ENCODE results near the gene OR5D13.

The OR5D13 gene, protein sequence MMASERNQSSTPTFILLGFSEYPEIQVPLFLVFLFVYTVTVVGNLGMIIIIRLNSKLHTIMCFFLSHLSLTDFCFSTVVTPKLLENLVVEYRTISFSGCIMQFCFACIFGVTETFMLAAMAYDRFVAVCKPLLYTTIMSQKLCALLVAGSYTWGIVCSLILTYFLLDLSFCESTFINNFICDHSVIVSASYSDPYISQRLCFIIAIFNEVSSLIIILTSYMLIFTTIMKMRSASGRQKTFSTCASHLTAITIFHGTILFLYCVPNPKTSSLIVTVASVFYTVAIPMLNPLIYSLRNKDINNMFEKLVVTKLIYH

DNA sequence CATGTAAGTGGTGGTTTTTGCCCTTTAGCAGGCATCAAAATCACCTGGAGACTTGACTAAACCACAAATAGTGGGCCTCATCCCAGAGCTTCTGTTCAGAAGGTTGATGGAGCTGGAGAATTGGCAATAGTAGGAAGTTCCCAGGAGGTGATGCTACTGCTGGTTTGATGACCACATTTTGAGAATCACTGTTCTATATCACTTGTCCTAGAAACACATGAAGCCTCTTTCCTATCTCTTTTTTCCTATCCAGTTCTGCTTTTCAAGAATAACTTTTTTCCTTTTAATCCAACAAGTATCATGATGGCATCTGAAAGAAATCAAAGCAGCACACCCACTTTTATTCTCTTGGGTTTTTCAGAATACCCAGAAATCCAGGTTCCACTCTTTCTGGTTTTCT lies at the start of gene OR5D13:
TSS of gene OR5D13 (plus strand) at position 301 of the 400 bp plus-strand sequence. CDS start at position 301, 0 bp downstream.
- no peaks in the 10 kb centered on the region for H3K27me3 ChIP-seq (ENCODE audit: insufficient read depth, low read length)
- no peaks in the 10 kb centered on the region for H3K36me3 ChIP-seq (ENCODE audit: insufficient read depth, low read depth, low read length)
- no peak within 1 kb of the TSS for H3K27ac ChIP-seq (ENCODE audit: low read length)
- no peak within 1 kb of the TSS for H3K4me3 ChIP-seq (ENCODE audit: low read length)
- H3K9me3 ChIP-seq (ENCODE audit: insufficient read depth, low read depth, low read length) = peaks cover 92% of the 10 kb centered on the region
- no peaks in the 10 kb centered on the region for H3K4me1 ChIP-seq (ENCODE audit: insufficient read depth, low read length)
- no peak within 1 kb of the TSS for H3K9ac ChIP-seq (ENCODE audit: low read depth, low read length)

DNA sequence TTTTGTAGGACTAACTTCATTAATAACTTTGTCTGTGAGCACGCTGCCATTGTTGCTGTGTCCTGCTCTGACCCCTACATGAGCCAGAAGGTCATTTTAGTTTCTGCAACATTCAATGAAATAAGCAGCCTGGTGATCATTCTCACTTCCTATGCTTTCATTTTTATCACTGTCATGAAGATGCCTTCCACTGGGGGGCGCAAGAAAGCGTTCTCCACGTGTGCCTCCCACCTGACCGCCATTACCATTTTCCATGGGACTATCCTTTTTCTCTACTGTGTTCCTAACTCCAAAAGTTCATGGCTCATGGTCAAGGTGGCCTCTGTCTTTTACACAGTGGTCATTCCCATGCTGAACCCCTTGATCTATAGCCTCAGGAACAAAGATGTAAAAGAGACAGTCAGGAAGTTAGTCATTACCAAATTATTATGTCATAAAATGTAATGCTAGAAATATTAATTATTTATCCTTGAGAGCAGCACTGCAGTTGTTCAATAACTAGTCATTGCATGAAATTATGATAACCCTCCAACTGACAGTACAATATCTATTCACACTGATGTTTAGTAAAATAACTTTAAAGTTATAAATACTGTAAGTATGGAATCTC lies 46.4 kb upstream of the OR5D13 start:
- no peaks in the 10 kb centered on the region for H3K4me1 ChIP-seq (ENCODE audit: insufficient read depth, low read length)
- no peak overlapping the region for H3K4me3 ChIP-seq (ENCODE audit: low read length)
- no peak overlapping the region for H3K27ac ChIP-seq (ENCODE audit: low read length)
- peaks cover 88% of the 10 kb centered on the region for H3K9me3 ChIP-seq (ENCODE audit: insufficient read depth, low read depth, low read length)
- no peaks in the 10 kb centered on the region for H3K27me3 ChIP-seq (ENCODE audit: insufficient read depth, low read length)
- no peak overlapping the region for H3K9ac ChIP-seq (ENCODE audit: low read depth, low read length)
- no peaks in the 10 kb centered on the region for H3K36me3 ChIP-seq (ENCODE audit: insufficient read depth, low read depth, low read length)

DNA sequence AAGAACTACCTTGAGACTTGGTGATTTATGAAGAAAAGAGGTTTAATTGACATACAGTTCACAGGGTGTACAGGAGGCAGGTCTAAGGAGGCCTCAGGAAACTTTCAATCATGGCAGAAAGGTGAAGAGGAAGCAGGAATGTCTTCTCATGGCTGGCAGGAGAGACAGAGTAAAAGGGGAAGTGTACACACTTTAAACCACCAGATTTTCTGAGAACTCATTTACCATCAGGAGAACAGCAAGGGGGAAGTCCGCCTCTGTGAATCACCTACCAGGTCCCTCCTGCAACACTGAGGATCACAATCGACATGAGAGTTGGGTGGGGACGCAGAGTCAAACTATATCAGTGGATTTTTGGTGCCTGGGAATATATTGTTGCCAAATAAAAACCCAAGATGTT lies 40.3 kb upstream of the OR5D13 start:
- H3K27me3 ChIP-seq (ENCODE audit: insufficient read depth, low read length) = no peaks in the 10 kb centered on the region
- no peak overlapping the region for H3K4me3 ChIP-seq (ENCODE audit: low read length)
- no peak overlapping the region for H3K27ac ChIP-seq (ENCODE audit: low read length)
- H3K9ac ChIP-seq (ENCODE audit: low read depth, low read length) = no peak overlapping the region
- H3K4me1 ChIP-seq (ENCODE audit: insufficient read depth, low read length) = no peaks in the 10 kb centered on the region
- H3K36me3 ChIP-seq (ENCODE audit: insufficient read depth, low read depth, low read length) = no peaks in the 10 kb centered on the region
- peaks cover 84% of the 10 kb centered on the region for H3K9me3 ChIP-seq (ENCODE audit: insufficient read depth, low read depth, low read length)

DNA sequence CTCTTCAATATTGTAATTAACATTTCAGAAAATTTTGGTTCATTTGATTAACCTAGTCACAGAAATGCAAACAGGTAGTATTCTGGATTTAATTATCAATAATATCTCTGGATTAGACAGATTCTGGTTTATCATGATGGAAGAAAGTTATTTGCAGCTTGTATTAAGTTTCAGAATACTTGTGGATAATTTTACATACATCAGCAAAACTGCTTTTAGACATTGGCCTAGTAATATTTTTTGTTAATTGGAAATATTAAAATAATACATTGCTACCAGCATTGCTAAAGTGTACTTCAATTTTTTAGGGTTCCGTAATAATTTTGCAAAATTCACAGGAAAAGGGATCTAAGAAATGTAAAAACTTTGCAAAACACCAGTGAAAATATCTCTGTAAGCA lies 18.4 kb downstream of the OR5D13 start:
- Histone ChIP-seq H3K9me3 (ENCODE audit: insufficient read depth, low read depth, low read length) (peaks cover 92% of the 10 kb centered on the region), H3K9ac (ENCODE audit: low read depth, low read length) (no peak overlapping the region), H3K36me3 (ENCODE audit: insufficient read depth, low read depth, low read length) (no peaks in the 10 kb centered on the region), H3K4me1 (ENCODE audit: insufficient read depth, low read length) (no peaks in the 10 kb centered on the region), H3K27ac (ENCODE audit: low read length) (no peak overlapping the region), H3K4me3 (ENCODE audit: low read length) (no peak overlapping the region), H3K27me3 (ENCODE audit: insufficient read depth, low read length) (no peaks in the 10 kb centered on the region)

DNA sequence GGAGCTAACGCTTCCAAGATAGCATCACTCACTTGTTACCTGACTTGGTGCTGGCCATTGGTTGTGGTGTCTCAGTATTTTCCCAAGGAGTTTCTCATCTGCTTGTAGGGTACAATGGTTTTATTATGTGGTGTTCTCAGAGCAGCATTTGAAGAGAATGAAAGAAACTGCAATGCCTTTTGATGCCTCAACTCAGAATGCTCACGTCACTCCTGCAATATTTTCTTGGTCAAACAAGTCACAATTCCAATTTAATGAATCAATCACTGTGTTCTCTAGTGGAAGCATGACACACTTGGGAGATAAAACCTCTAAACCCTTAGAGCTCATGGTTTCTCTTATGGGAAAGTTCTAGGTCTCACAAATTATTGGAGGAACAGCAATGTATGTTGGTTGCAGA lies 20.1 kb downstream of the OR5D13 start:
- Histone ChIP-seq H3K4me1 (ENCODE audit: insufficient read depth, low read length) (no peaks in the 10 kb centered on the region), H3K36me3 (ENCODE audit: insufficient read depth, low read depth, low read length) (no peaks in the 10 kb centered on the region), H3K27ac (ENCODE audit: low read length) (no peak overlapping the region), H3K9me3 (ENCODE audit: insufficient read depth, low read depth, low read length) (peaks cover 90% of the 10 kb centered on the region), H3K9ac (ENCODE audit: low read depth, low read length) (no peak overlapping the region), H3K27me3 (ENCODE audit: insufficient read depth, low read length) (no peaks in the 10 kb centered on the region), H3K4me3 (ENCODE audit: low read length) (no peak overlapping the region)

DNA sequence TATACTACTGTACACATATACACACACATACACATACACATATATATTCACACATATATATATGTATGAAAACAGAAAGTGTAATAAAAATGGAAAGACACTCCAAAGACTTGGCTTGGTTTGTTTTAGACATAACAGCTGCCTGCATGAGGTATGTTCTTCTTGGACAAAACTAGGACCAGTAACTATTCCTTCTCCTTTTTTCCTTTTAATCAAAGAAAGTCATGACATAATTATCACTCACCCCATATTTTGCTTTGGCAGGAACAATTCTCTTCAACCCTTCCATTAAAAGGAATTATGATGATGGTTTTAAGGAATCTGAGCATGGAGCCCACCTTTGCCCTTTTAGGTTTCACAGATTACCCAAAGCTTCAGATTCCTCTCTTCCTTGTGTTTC lies 22.0 kb downstream of the OR5D13 start, which contains the start of gene OR5D14:
TSS of gene OR5D14 (plus strand) at position 301 of the 400 bp plus-strand sequence. CDS start at position 301, 0 bp downstream.
- Histone ChIP-seq H3K9ac (ENCODE audit: low read depth, low read length) (no peak within 1 kb of the TSS), H3K36me3 (ENCODE audit: insufficient read depth, low read depth, low read length) (no peaks in the 10 kb centered on the region), H3K27me3 (ENCODE audit: insufficient read depth, low read length) (no peaks in the 10 kb centered on the region), H3K4me3 (ENCODE audit: low read length) (no peak within 1 kb of the TSS), H3K27ac (ENCODE audit: low read length) (no peak within 1 kb of the TSS), H3K4me1 (ENCODE audit: insufficient read depth, low read length) (no peaks in the 10 kb centered on the region), H3K9me3 (ENCODE audit: insufficient read depth, low read depth, low read length) (peaks cover 94% of the 10 kb centered on the region)

DNA sequence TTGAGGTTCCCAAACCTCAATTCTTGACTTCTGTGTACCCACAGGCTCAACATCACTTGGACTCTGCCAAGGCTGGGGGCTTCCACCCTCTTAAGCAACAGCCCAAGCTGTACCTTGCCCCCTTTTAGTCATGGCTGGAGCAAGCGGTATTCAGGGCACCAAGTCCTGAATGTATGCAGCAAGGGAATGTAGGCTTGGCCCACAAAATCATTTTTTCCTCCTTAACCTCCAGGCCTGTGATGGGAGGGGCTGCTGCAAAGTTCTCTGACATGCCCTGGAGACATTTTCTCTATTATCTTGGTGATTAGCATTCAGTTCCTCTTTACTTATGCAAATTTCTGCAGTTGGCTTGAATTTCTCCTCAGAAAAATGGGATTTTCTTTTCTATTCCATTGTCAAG lies 33.0 kb downstream of the OR5D13 start:
- H3K27me3 ChIP-seq (ENCODE audit: insufficient read depth, low read length) = no peaks in the 10 kb centered on the region
- H3K9me3 ChIP-seq (ENCODE audit: insufficient read depth, low read depth, low read length) = peaks cover 86% of the 10 kb centered on the region
- H3K27ac ChIP-seq (ENCODE audit: low read length) = no peak overlapping the region
- no peak overlapping the region for H3K4me3 ChIP-seq (ENCODE audit: low read length)
- H3K36me3 ChIP-seq (ENCODE audit: insufficient read depth, low read depth, low read length) = no peaks in the 10 kb centered on the region
- no peaks in the 10 kb centered on the region for H3K4me1 ChIP-seq (ENCODE audit: insufficient read depth, low read length)
- H3K9ac ChIP-seq (ENCODE audit: low read depth, low read length) = no peak overlapping the region

DNA sequence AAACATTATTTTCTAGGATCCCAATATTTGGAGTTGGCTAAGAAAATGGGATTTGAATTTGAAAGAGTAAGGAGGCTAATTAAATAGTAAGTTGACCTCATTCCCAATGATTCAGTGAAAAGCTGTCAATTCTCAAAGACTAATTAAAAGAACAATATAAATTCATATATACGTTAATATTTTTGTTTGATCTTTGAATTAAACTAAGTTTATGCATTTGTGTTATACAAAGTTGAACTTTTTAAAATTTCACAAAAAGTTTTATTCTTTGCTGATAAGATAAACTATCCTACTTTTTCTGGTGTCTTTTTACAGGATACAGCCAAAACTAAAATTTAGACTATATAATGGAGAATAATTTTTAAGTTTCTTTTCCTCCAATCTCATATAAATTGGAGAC lies 37.8 kb downstream of the OR5D13 start, which contains the start of gene OR5L1:
TSS of gene OR5L1 (plus strand) at position 301 of the 400 bp plus-strand sequence. CDS start 100 bp downstream, outside the sequence.
- Histone ChIP-seq H3K4me1 (ENCODE audit: insufficient read depth, low read length) (no peaks in the 10 kb centered on the region), H3K36me3 (ENCODE audit: insufficient read depth, low read depth, low read length) (no peaks in the 10 kb centered on the region), H3K27ac (ENCODE audit: low read length) (no peak within 1 kb of the TSS), H3K27me3 (ENCODE audit: insufficient read depth, low read length) (no peaks in the 10 kb centered on the region), H3K4me3 (ENCODE audit: low read length) (no peak within 1 kb of the TSS), H3K9ac (ENCODE audit: low read depth, low read length) (no peak within 1 kb of the TSS), H3K9me3 (ENCODE audit: insufficient read depth, low read depth, low read length) (peaks cover 88% of the 10 kb centered on the region)

DNA sequence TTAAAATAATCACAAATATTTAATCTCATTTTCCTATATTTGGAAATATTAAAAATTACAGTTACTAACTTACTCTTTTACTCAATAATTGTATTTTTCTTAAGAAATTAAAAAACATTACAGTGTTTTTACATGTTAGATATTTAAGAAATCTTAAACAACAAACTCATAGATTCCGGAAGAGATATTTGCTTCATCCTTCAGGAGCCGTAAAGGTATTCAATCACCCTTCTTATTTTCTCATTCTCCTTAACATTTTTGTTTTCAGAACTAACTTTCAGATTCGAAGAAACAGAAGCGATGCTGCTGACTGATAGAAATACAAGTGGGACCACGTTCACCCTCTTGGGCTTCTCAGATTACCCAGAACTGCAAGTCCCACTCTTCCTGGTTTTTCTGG lies 46.1 kb downstream of the OR5D13 start, which contains the start of gene OR5D18:
TSS of gene OR5D18 (plus strand) at position 301 of the 400 bp plus-strand sequence. CDS start at position 301, 0 bp downstream.
- no peaks in the 10 kb centered on the region for H3K36me3 ChIP-seq (ENCODE audit: insufficient read depth, low read depth, low read length)
- no peak within 1 kb of the TSS for H3K4me3 ChIP-seq (ENCODE audit: low read length)
- H3K4me1 ChIP-seq (ENCODE audit: insufficient read depth, low read length) = no peaks in the 10 kb centered on the region
- H3K27ac ChIP-seq (ENCODE audit: low read length) = no peak within 1 kb of the TSS
- no peaks in the 10 kb centered on the region for H3K27me3 ChIP-seq (ENCODE audit: insufficient read depth, low read length)
- no peak within 1 kb of the TSS for H3K9ac ChIP-seq (ENCODE audit: low read depth, low read length)
- peaks cover 70% of the 10 kb centered on the region for H3K9me3 ChIP-seq (ENCODE audit: insufficient read depth, low read depth, low read length)
